OCI-LY7 (cell line): ENCODE data around the gene TNFRSF1A. TPM values are rescaled to one million over a fixed set of nuclear protein-coding genes. Genes with fewer than 3 reads are reported as not detected.

ENCODE experiments used
- BruUV-seq: library from RNA; stranded (reverse); fragments of 400-500 nt; replicated peaks from 2 replicates; lab custom pipeline; 2021; lab: Mats Ljungman, UMichigan
- CTCF ChIA-PET: fragments of 300-600 bp; sonication (Branson Sonifier 250); formaldehyde crosslinking; loops from one replicate; lab custom pipeline; 2022; ENCODE audit warnings: antibody characterized with exemption; ENCODE audit not compliant: unreplicated experiment; lab: Charles Lee
- POLR2A ChIA-PET: fragments of 300-600 bp; sonication (Branson Sonifier 250); formaldehyde crosslinking; loops from one replicate; lab custom pipeline; 2022; ENCODE audit warnings: antibody characterized with exemption; lab: Charles Lee
- DNase-seq: peaks from one replicate; pipeline ENCODE4 v3.0.0-alpha.2; 2015; ENCODE audit warnings: low spot score
- H2AFZ ChIP-seq: fragments of 200-600 bp; sonication (generic), shearing (Covaris generic); 2 replicates; pipeline ENCODE4 v1.6.1; 2014; ENCODE audit warnings: mild to moderate bottlenecking, antibody characterized with exemption, low read length, moderate library complexity
- H3K27ac ChIP-seq: fragments of 200-600 bp; sonication (generic); 2 replicates; pipeline ENCODE4 v1.5.1; 2014; ENCODE audit warnings: mixed run types, low read depth, mild to moderate bottlenecking, moderate library complexity, low read length, inconsistent platforms; ENCODE audit not compliant: poor library complexity, severe bottlenecking
- H3K36me3 ChIP-seq: fragments of 200-600 bp; sonication (generic); 2 replicates; pipeline ENCODE4 v1.6.1; 2014; ENCODE audit warnings: mild to moderate bottlenecking, antibody characterized with exemption, low read length, moderate library complexity, mixed read lengths; ENCODE audit not compliant: insufficient read depth
- H3K4me1 ChIP-seq: fragments of 200-600 bp; sonication (generic); 2 replicates; pipeline ENCODE4 v1.5.1; 2014; ENCODE audit warnings: mild to moderate bottlenecking, low read length; ENCODE audit not compliant: insufficient read depth, poor library complexity, severe bottlenecking
- H3K4me2 ChIP-seq: fragments of 200-600 bp; sonication (generic); 2 replicates; pipeline ENCODE4 v1.6.1; 2014; ENCODE audit warnings: mild to moderate bottlenecking, low read length
- H3K4me3 ChIP-seq: fragments of 200-600 bp; sonication (generic); 2 replicates; pipeline ENCODE4 v1.5.1; 2014; ENCODE audit warnings: mild to moderate bottlenecking, low read depth, low read length; ENCODE audit not compliant: poor library complexity, severe bottlenecking
- H3K79me2 ChIP-seq: fragments of 200-600 bp; sonication (generic); 2 replicates; pipeline ENCODE4 v1.6.1; 2016; ENCODE audit warnings: low read depth, mild to moderate bottlenecking, low read length, moderate library complexity, mixed read lengths; ENCODE audit not compliant: insufficient read depth
- H3K9me2 ChIP-seq: fragments of 200-600 bp; sonication (generic); 2 replicates; pipeline ENCODE4 v1.6.1; 2016; ENCODE audit warnings: mild to moderate bottlenecking, low read length, mixed read lengths; ENCODE audit not compliant: insufficient read depth
- H3K9me3 ChIP-seq: fragments of 200-600 bp; sonication (generic); 2 replicates; pipeline ENCODE4 v1.6.1; 2014; ENCODE audit warnings: mild to moderate bottlenecking, mixed run types, low read length, mixed read lengths
- H4K20me1 ChIP-seq: fragments of 200-600 bp; sonication (generic); 2 replicates; pipeline ENCODE4 v1.6.1; 2014; ENCODE audit warnings: mild to moderate bottlenecking, antibody characterized with exemption, low read length, moderate library complexity, mixed read lengths; ENCODE audit not compliant: insufficient read depth
- EZH2phosphoT487 ChIP-seq: fragments of 200-600 bp; sonication (generic); IDR thresholded peaks from 2 replicates; pipeline ENCODE4 v1.6.1; 2018; ENCODE audit warnings: low read depth, borderline replicate concordance, mild to moderate bottlenecking, mixed run types, antibody characterized with exemption, low read length, moderate library complexity, mixed read lengths
- intact Hi-C: fragments of 100-400 bp; cut with micrococcal nuclease; formaldehyde crosslinking; loops from one replicate; pipeline ENCODE4 v1.10.0; 2022; ENCODE audit not compliant: unreplicated experiment
- total RNA-seq, 2 experiments: library from RNA; depleted of rRNA in 1 of 2; stranded (reverse); fragments of >200 nt in 1 of 2; shearing (Covaris generic) in 1 of 2; gene quantifications; 2 replicates each; pipeline ENCODE4 v1.2.3, GENCODE V29; 2014 to 2022
- TF ChIP-seq, protein P1 (sequence below): fragments of 200-600 bp; sonication (generic); conservative IDR thresholded peaks from 2 replicates; pipeline ENCODE4 v1.5.1; 2014; ENCODE audit warnings: mild to moderate bottlenecking, antibody characterized with exemption, low read length, moderate library complexity, mixed read lengths

TNFRSF1A gene
- total RNA-seq, 2 experiments from 2014 or later = 37.3 to 50.9 TPM

DNA sequence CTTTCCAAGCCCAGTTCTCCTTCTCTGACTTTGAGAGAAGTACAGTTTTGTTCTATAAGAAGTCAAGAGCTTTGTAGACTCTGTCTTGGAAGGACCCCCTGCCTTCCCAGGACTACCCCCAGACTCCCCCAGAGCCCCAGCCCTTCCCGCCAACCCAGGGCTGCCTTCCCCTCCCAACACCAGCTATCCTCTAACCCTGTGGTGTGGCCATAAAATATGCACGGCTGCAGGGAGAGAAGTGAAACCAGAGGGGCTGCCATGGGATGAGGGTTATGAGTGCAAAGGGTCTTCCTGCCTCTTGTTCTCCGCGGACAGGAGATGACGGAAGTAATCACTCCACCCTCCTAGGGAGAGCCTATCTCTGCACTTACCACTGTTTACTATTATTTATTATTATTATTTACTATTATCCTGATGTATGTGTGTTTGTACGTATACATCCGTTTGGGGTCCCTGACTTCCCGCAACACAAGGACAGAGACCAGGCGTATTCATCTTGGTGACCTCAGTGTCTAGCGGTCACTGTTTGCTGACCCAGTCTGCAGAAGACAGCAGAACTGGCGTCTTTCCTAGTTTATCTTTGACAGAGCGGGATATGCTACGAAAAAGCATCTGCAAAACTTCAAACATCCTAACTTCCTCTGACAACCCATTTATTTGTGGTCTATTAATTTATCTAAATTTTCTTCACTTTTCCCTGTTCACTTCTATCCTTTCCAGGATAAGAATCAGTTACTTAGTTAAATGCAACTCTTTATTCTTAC lies 37.0 kb upstream of the TNFRSF1A start:
- no peaks in the 10 kb centered on the region for H3K79me2 ChIP-seq
- H3K9me2 ChIP-seq = no peaks in the 10 kb centered on the region
- no peak overlapping the region for H3K4me2 ChIP-seq
- no peak overlapping the region for H2AFZ ChIP-seq
- peaks cover 10% of the 10 kb centered on the region for H3K4me1 ChIP-seq
- BruUV-seq = no TSS peak
- no peak overlapping the region for H3K27ac ChIP-seq
- TF ChIP-seq, protein P1, sequence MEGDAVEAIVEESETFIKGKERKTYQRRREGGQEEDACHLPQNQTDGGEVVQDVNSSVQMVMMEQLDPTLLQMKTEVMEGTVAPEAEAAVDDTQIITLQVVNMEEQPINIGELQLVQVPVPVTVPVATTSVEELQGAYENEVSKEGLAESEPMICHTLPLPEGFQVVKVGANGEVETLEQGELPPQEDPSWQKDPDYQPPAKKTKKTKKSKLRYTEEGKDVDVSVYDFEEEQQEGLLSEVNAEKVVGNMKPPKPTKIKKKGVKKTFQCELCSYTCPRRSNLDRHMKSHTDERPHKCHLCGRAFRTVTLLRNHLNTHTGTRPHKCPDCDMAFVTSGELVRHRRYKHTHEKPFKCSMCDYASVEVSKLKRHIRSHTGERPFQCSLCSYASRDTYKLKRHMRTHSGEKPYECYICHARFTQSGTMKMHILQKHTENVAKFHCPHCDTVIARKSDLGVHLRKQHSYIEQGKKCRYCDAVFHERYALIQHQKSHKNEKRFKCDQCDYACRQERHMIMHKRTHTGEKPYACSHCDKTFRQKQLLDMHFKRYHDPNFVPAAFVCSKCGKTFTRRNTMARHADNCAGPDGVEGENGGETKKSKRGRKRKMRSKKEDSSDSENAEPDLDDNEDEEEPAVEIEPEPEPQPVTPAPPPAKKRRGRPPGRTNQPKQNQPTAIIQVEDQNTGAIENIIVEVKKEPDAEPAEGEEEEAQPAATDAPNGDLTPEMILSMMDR = no peak
- no peak for TF ChIP-seq EZH2phosphoT487
- H4K20me1 ChIP-seq = no peaks in the 10 kb centered on the region
- DNase-seq = no peak
- intact Hi-C loops = no loop called here
- H3K4me3 ChIP-seq = no peak overlapping the region
- no peaks in the 10 kb centered on the region for H3K36me3 ChIP-seq
- no peaks in the 10 kb centered on the region for H3K9me3 ChIP-seq
- POLR2A ChIA-PET = interaction anchor here (0.6 kb wide), 1 partner anchor 80 kb away, joined by 4 read pairs; no protein-coding TSS in a partner anchor
- CTCF ChIA-PET = interaction anchor here (0.5 kb wide), 1 partner anchor 95 kb away, joined by 3 read pairs; no protein-coding TSS in a partner anchor

DNA sequence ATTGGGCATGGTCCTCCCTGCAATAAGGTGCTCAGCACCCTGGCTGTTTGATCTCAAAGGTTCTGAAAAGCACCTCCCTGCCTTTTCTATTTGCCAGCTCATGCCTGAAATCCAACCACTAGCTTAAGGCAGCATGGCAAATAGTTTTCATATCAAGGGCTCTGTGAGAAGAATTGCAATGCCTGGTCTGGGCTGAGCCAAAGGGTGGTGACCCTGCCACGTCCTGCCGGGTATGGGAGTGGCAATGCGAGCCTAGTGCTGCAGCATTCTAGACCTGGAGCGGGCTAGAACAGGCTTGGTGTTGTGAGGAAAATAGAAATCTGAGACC lies 35.8 kb upstream of the TNFRSF1A start:
- intact Hi-C loops = no loop called here
- CTCF ChIA-PET = no interaction called here
- no peaks in the 10 kb centered on the region for H3K36me3 ChIP-seq
- H3K79me2 ChIP-seq = no peaks in the 10 kb centered on the region
- H3K9me3 ChIP-seq = no peaks in the 10 kb centered on the region
- DNase-seq = no peak
- TF ChIP-seq, protein P1 = no peak
- no peak for TF ChIP-seq EZH2phosphoT487
- H3K4me3 ChIP-seq = no peak overlapping the region
- no peaks in the 10 kb centered on the region for H3K9me2 ChIP-seq
- POLR2A ChIA-PET = interaction anchor here (1.2 kb wide), 1 partner anchor 10 kb away, joined by 3 read pairs; no protein-coding TSS in a partner anchor
- no peaks in the 10 kb centered on the region for H4K20me1 ChIP-seq
- no peak overlapping the region for H3K4me2 ChIP-seq
- H3K27ac ChIP-seq = no peak overlapping the region
- BruUV-seq = no TSS peak
- peaks cover 10% of the 10 kb centered on the region for H3K4me1 ChIP-seq
- peak overlapping the region; percentile 75; the same call in 1 of the 2 replicates for H2AFZ ChIP-seq
